LNCaP clone FGC (cell line): ENCODE measurements around the gene PRDX2.
A peak's percentile ranks its signal among the peaks of the same experiment; 100 is the strongest.

Source experiments
- DNase-seq: peaks from one replicate; pipeline ENCODE4 v3.0.0-alpha.2; 2011; ENCODE audit warnings: low read depth
- H3K4me3 ChIP-seq: 2 replicates; pipeline ENCODE4 v1.5.1; 2011; ENCODE audit warnings: mild to moderate bottlenecking, low read depth, low read length, control low read depth
- TF ChIP-seq, protein P1 (sequence below): IDR thresholded peaks from 2 replicates; pipeline ENCODE4 v1.5.1; 2012; ENCODE audit warnings: mild to moderate bottlenecking; ENCODE audit not compliant: control insufficient read depth, insufficient read depth; ENCODE audit errors: extremely low read depth

PRDX2 gene

DNA sequence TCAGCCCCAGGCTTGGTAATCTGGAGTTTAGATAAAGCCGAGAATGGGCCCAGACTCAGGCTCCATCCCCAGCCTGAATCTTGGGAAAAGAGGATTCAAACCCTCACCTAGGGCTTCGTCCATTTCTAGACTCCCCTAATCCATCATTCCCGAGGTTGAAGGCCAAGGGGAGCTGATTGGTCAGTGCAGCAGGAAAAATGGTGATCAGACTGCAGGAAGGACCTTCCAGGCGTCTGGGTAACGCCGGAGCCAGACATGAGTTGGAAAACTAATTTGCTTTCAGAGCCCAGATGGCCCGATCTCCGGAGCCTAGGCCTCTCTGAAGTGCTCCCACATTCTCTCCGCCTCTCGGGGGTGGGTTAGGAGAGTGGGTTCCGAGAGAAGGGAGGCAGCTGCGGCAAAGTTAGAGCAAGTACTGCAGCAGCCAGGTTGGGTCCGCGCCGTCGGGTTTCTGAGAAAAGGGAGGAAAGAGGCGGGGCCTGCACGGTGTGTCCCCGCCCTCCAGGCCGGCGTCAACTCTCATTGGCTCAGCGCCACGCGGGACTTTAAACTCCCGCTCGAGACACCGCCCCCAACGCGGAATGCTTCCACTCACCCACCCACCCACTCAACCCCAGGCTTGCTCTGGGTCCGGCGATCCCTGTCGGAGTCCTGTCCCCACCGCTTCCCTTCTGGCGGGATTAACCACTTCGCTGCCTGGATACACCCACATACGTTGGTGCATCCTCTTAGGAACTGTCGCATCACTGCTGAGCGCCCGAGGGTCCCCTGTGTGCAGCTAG lies 33.6 kb upstream of the PRDX2 start:
- TF ChIP-seq, protein P1, sequence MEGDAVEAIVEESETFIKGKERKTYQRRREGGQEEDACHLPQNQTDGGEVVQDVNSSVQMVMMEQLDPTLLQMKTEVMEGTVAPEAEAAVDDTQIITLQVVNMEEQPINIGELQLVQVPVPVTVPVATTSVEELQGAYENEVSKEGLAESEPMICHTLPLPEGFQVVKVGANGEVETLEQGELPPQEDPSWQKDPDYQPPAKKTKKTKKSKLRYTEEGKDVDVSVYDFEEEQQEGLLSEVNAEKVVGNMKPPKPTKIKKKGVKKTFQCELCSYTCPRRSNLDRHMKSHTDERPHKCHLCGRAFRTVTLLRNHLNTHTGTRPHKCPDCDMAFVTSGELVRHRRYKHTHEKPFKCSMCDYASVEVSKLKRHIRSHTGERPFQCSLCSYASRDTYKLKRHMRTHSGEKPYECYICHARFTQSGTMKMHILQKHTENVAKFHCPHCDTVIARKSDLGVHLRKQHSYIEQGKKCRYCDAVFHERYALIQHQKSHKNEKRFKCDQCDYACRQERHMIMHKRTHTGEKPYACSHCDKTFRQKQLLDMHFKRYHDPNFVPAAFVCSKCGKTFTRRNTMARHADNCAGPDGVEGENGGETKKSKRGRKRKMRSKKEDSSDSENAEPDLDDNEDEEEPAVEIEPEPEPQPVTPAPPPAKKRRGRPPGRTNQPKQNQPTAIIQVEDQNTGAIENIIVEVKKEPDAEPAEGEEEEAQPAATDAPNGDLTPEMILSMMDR: no peak
- H3K4me3 ChIP-seq: no peak overlapping the region
- no peak for DNase-seq

DNA sequence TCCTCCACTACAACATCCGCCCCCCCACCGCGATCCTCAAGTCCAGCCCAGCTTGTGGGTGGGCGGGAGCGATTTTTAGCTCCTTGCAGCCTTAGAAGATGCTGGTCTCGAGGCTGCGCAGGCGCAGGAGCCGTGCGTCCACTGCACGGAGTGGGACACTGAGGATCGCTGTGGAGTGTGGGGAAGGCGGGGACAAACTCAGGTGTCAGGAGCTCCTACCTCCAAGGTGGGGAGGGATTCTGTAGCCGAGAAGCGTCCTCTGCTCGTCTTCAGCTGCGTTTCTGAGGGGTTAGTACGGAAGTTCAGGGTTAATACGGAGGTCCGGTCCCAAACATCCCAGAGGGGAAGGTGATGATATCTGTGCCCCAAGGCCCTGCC lies 33.0 kb upstream of the PRDX2 start, which contains the start of gene RTBDN:
TSS of gene RTBDN (minus strand) at position 14 of the 378 bp plus-strand sequence. CDS start 4,600 bp downstream, outside the sequence.
- peak within 1 kb of the TSS; percentile 51 for H3K4me3 ChIP-seq
- TF ChIP-seq, protein P1: no peak
- DNase-seq: no peak

DNA sequence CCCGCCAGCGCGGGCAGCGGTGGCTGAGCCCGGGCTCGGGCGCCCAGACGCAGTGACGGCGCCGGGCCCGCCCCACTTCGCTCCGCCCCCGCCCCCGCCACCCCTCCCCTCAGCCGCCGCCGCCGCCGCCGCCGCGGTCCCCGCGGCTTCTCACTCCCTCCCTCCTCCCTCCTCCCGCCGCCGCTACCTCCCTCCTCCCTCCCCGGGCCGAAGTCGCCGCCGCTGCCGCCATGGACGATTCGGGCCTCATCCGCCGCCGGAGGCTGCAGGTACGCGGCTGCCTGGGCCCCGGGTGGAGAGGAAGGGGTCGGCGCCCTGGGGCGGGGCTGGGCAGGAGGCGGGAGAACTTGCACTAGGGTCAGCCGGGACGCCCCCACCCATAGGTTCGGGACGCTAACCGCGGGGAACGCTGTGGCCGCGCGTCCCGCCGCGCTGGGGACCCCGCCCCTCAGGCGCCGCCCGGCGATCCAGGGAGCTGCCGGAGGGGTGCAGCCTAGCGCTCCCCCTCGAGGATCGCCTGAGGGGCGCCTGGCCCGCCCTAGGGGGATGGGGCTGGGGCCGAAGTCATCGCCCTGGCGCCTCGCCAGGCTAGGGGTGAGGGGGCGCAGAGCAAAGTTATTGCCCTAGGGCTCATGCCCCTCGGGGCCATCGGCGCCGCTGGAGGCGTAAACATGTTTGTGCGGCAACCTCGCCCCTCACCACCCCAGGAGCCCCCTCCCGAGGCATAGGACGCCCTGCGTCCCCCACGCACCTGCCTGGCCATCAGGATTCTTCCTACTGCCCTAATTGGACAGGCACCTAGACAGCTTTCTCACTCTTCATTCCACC lies 32.4 kb upstream of the PRDX2 start:
- TF ChIP-seq, protein P1: no peak
- DNase-seq: no peak
- peak overlapping the region; percentile 51 for H3K4me3 ChIP-seq

GRCh38 chr19:12833418-12833737 lies 31.8 kb upstream of the PRDX2 start:
- no peak for DNase-seq
- H3K4me3 ChIP-seq: peak overlapping the region; percentile 23; the same call in 1 of the 2 replicates

GRCh38 chr19:12828494-12828893 lies 26.9 kb upstream of the PRDX2 start:
- DNase-seq: no peak
- H3K4me3 ChIP-seq: no peak overlapping the region
- TF ChIP-seq, protein P1: no peak

More at GRCh38 chr19:12833418-12833737, 31.8 kb upstream of the PRDX2 start:
- TF ChIP-seq, protein P1: no peak

DNA sequence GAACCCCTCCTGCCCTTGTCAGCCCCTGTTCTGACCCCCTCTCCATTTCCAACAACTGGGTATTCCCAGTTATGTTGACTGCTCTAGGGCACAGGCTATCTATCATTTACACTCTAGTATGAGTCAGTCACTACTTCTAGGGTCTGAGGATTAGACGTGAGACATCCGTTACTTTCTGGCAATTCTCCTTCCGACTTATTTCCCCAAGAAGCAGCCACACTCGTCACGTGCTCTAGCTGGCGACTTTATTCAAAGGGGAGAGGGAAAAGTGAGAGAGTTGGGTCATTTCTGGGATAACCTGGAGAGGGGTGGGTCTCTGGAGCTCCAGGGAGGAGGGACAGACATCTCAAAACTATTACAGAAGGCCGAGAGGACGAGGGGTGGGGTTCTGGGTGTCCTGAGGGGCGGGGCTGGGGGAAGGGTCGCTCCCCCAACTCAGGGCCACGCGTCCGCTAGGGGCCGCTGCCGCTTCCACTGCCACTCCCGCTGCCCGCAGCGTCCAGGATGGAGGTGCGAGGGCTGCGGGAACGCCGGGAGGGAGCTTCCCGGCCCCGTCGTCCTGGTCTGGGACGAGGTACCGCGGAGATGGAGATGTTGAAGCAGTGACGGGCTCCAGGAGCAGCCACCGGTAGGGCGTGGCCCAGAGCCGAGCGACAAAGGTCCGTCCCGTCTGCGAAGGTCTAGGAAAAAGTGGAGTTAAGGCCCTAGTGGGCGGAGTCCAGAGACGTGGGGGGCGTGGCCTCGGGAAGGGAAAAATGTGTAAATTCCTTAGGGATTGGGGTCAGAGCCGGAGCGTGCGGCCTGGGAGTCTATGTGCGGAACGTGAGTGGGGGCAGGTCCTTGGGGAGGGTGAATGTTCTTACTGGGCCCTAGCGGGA lies 23.9 kb upstream of the PRDX2 start:
- TF ChIP-seq, protein P1: peak; percentile 53
- no peak overlapping the region for H3K4me3 ChIP-seq
- DNase-seq: no peak
